GM23248 (cell line): ENCODE data around the gene SOWAHC. TPM values are rescaled to one million over a fixed set of nuclear protein-coding genes. Genes with fewer than 3 reads are reported as not detected.

Experiments used
- DNase-seq: peaks from one replicate; pipeline ENCODE4 v3.0.0-alpha.2; 2015
- H2AFZ ChIP-seq: fragments of 200-600 bp; sonication (generic); 2 replicates; pipeline ENCODE4 v1.6.1; 2016; ENCODE audit warnings: antibody characterized with exemption
- H3F3A ChIP-seq: fragments of 200-600 bp; sonication (generic); 2 replicates; pipeline ENCODE4 v1.6.1; 2016; ENCODE audit warnings: mild to moderate bottlenecking, antibody characterized with exemption, mixed run types; ENCODE audit not compliant: insufficient read depth
- H3K27ac ChIP-seq: fragments of 200-600 bp; sonication (generic); 2 replicates; pipeline ENCODE4 v1.5.1; 2016; ENCODE audit warnings: mild to moderate bottlenecking
- H3K27me3 ChIP-seq: fragments of 200-600 bp; sonication (generic); replicated peaks from 2 replicates; pipeline ENCODE4 v1.6.1; 2016; ENCODE audit warnings: mild to moderate bottlenecking; ENCODE audit not compliant: insufficient read depth
- H3K36me3 ChIP-seq: fragments of 200-600 bp; sonication (generic); 2 replicates; pipeline ENCODE4 v1.6.1; 2016; ENCODE audit warnings: low read depth, mild to moderate bottlenecking
- H3K4me1 ChIP-seq: fragments of 200-600 bp; sonication (generic); 2 replicates; pipeline ENCODE4 v1.6.1; 2016; ENCODE audit warnings: mild to moderate bottlenecking; ENCODE audit not compliant: insufficient read depth
- H3K4me2 ChIP-seq: fragments of 200-600 bp; sonication (generic); one replicate; pipeline ENCODE4 v1.6.1; 2016; ENCODE audit warnings: mild to moderate bottlenecking; ENCODE audit not compliant: unreplicated experiment
- H3K4me3 ChIP-seq: fragments of 200-600 bp; sonication (generic); 2 replicates; pipeline ENCODE4 v1.5.1; 2016; ENCODE audit warnings: mild to moderate bottlenecking
- H3K79me2 ChIP-seq: fragments of 200-600 bp; sonication (generic); 2 replicates; pipeline ENCODE4 v1.6.1; 2016; ENCODE audit warnings: mild to moderate bottlenecking; ENCODE audit not compliant: insufficient read depth
- H3K9ac ChIP-seq: fragments of 200-600 bp; sonication (generic); 2 replicates; pipeline ENCODE4 v1.6.1; 2016; ENCODE audit warnings: mild to moderate bottlenecking
- H3K9me2 ChIP-seq: fragments of 200-600 bp; sonication (generic); 2 replicates; pipeline ENCODE4 v1.6.1; 2016; ENCODE audit warnings: mixed run types, mild to moderate bottlenecking, moderate library complexity; ENCODE audit not compliant: insufficient read depth
- H3K9me3 ChIP-seq: fragments of 200-600 bp; sonication (generic); one replicate; pipeline ENCODE4 v1.6.1; 2017; ENCODE audit warnings: low read depth
- H4K20me1 ChIP-seq: fragments of 200-600 bp; sonication (generic); 2 replicates; pipeline ENCODE4 v1.6.0; 2016; ENCODE audit not compliant: insufficient read depth
- EZH2 ChIP-seq: fragments of 200-600 bp; sonication (generic); IDR thresholded peaks from 2 replicates; pipeline ENCODE4 v1.6.1; 2018; ENCODE audit warnings: antibody characterized with exemption, mild to moderate bottlenecking; ENCODE audit not compliant: insufficient read depth, poor library complexity, severe bottlenecking
- EZH2phosphoT487 ChIP-seq: fragments of 200-600 bp; sonication (generic); IDR thresholded peaks from 2 replicates; pipeline ENCODE4 v1.6.1; 2018; ENCODE audit warnings: antibody characterized with exemption, moderate library complexity, mild to moderate bottlenecking, low read depth; ENCODE audit not compliant: insufficient read depth
- WGBS, 2 experiments: methylation state at CpG; one replicate each; pipeline ENCODE4 v1.1.6; 2015 to 2017; ENCODE audit warnings: low lambda C conversion rate in 2 of 2, low coverage in 1 of 2; ENCODE audit errors: missing lambda C conversion rate in 2 of 2; 5-methylcytosine and 5-hydroxymethylcytosine counted together
- in situ Hi-C: fragments of 300-500 bp; cut with MboI; formaldehyde crosslinking; loops from 2 replicates; pipeline ENCODE4 v1.15.0; 2020
- polyA plus RNA-seq: library from polyadenylated mRNA; unstranded; fragments of >200 nt; fragmentation: Nextera tagmentation; extraction: Ambion mirVana; gene quantifications from 2 replicates; pipeline ENCODE4 v1.2.1, GENCODE V29; 2016
- total RNA-seq: library from RNA; depleted of rRNA; stranded (reverse); fragments of >200 nt; shearing (Covaris generic); gene quantifications from 2 replicates; pipeline ENCODE4 v1.2.3, GENCODE V29; 2014

SOWAHC gene
- total and polyA plus RNA-seq, 2 experiments from 2014 or later, result 19.8 to 46.0 TPM

DNA sequence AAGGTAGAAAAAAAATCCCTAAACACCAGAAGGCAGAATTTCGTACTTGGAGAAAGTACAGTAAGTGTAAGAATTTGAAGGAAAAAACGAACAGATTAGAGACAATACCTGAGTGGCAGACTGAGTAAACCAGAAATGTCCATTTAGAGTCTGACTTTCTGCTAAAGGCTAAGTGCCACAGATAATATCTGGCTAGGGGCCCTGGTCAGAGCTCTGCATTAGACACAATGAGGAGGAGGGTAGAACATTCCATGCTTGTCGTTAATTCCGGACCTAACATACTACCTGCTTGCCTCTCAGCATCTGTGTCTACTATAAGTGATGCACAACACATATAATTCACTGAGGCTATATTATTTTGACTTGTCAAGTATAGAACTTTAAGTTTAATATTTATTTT lies 18.5 kb upstream of the SOWAHC start:
- H3K4me1 ChIP-seq, result peaks cover 9% of the 10 kb centered on the region
- WGBS, 2 experiments, result 95 to 97% methylated on average over 4 of the region's 4 CpGs
- H3K36me3 ChIP-seq, result 0 out of 2 replicates have a peak, but pooled peaks cover 7% of the 10 kb centered on the region
- no peaks in the 10 kb centered on the region for H3K9me2 ChIP-seq
- H3K79me2 ChIP-seq, result peaks cover 100% of the 10 kb centered on the region
- H3K27ac ChIP-seq, result no peak overlapping the region
- no peaks in the 10 kb centered on the region for H3K27me3 ChIP-seq
- H3K4me2 ChIP-seq, result no peak overlapping the region
- H3K9me3 ChIP-seq, result no peaks in the 10 kb centered on the region
- no peak for DNase-seq
- no peaks in the 10 kb centered on the region for H4K20me1 ChIP-seq
- TF ChIP-seq EZH2 (no peak), EZH2phosphoT487 (no peak)
- no peak overlapping the region for H2AFZ ChIP-seq
- no peak overlapping the region for H3K4me3 ChIP-seq
- H3F3A ChIP-seq, result no peaks in the 10 kb centered on the region
- H3K9ac ChIP-seq, result no peak overlapping the region
- in situ Hi-C loops, result no loop called here

GRCh38 chr2:109597283-109597682 lies 16.9 kb upstream of the SOWAHC start:
- Histone ChIP-seq H3K9me2 (no peaks in the 10 kb centered on the region), H2AFZ (no peak overlapping the region), H3K79me2 (peaks cover 100% of the 10 kb centered on the region), H3K27ac (no peak overlapping the region), H4K20me1 (no peaks in the 10 kb centered on the region; the same call in 1 of the 2 replicates), H3K4me3 (no peak overlapping the region), H3K4me1 (no peaks in the 10 kb centered on the region; the same call in none of the 2 replicates), H3F3A (no peaks in the 10 kb centered on the region), H3K4me2 (no peak overlapping the region), H3K27me3 (no peaks in the 10 kb centered on the region), H3K9ac (no peak overlapping the region), H3K36me3 (0 out of 2 replicates have a peak, but pooled peaks cover 2% of the 10 kb centered on the region), H3K9me3 (no peaks in the 10 kb centered on the region)
- TF ChIP-seq EZH2 (no peak), EZH2phosphoT487 (no peak)
- no peak for DNase-seq
- in situ Hi-C loops, result no loop called here
- 98 to 100% methylated on average over 3 of the region's 3 CpGs for WGBS, 2 experiments

- DNase-seq, result no peak
- no peak overlapping the region for H3K27ac ChIP-seq
- peaks cover 99% of the 10 kb centered on the region for H3K79me2 ChIP-seq
- H3K36me3 ChIP-seq, result no peaks in the 10 kb centered on the region
- H2AFZ ChIP-seq, result no peak overlapping the region
- no peaks in the 10 kb centered on the region; the same call in 1 of the 2 replicates for H4K20me1 ChIP-seq
- in situ Hi-C loops, result no loop called here
- no peak for TF ChIP-seq EZH2phosphoT487
- TF ChIP-seq EZH2, result no peak
- no peak overlapping the region for H3K4me3 ChIP-seq
- 64 to 70% methylated on average over 6 of the region's 6 CpGs for WGBS, 2 experiments
- no peak overlapping the region for H3K9ac ChIP-seq
- H3K27me3 ChIP-seq, result no peaks in the 10 kb centered on the region
- H3K4me2 ChIP-seq, result no peak overlapping the region
- no peaks in the 10 kb centered on the region for H3K9me3 ChIP-seq
- peaks cover 21% of the 10 kb centered on the region for H3K4me1 ChIP-seq
- H3F3A ChIP-seq, result peaks cover 18% of the 10 kb centered on the region; the same call in 1 of the 2 replicates
- no peaks in the 10 kb centered on the region for H3K9me2 ChIP-seq
These were observed 12.4 kb upstream of the SOWAHC start for GRCh38 chr2:109601783-109602182.

DNA sequence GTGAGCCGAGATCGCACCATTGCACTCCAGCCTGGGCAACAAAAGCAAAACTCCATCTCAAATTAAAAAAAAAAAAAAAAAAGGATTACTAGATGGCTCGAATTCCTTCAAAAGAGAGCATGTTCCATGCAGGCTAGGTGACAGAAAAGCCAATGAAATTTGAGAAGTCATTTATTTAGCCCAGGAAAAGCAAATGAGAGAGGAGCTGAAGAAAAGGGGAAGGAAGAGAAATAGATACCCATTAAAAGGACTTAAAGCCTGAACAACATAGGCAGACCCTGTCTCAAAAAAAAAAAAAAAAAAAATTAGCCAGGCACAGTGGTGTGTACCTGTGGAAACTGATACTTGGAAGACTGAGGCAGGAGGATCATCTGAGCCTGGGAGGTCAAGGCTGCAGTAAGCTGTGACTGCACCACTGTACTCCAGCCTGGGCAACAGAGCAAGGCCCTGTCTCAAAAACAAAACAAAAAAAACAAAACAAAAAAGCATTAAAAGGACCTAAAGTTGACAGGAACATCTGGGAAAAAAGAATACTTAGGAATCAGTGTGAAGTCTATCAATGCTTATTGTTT lies 11.5 kb upstream of the SOWAHC start:
- Histone ChIP-seq H4K20me1 (no peaks in the 10 kb centered on the region; the same call in 1 of the 2 replicates), H3K4me2 (no peak overlapping the region), H3K9me2 (no peaks in the 10 kb centered on the region), H3K9ac (no peak overlapping the region), H3K27ac (no peak overlapping the region), H2AFZ (no peak overlapping the region), H3K36me3 (no peaks in the 10 kb centered on the region), H3K9me3 (no peaks in the 10 kb centered on the region), H3F3A (peaks cover 22% of the 10 kb centered on the region), H3K27me3 (no peaks in the 10 kb centered on the region), H3K4me1 (peaks cover 30% of the 10 kb centered on the region), H3K79me2 (peaks cover 99% of the 10 kb centered on the region), H3K4me3 (no peak overlapping the region)
- in situ Hi-C loops, result no loop called here
- 94 to 98% methylated on average over 3 of the region's 3 CpGs for WGBS, 2 experiments
- TF ChIP-seq EZH2 (no peak), EZH2phosphoT487 (no peak)
- no peak for DNase-seq

GRCh38 chr2:109604597-109604996 lies 9.6 kb upstream of the SOWAHC start:
- no peaks in the 10 kb centered on the region for H3K9me3 ChIP-seq
- no peak overlapping the region for H3K4me2 ChIP-seq
- H3F3A ChIP-seq, result peaks cover 40% of the 10 kb centered on the region
- in situ Hi-C loops, result no loop called here
- H3K79me2 ChIP-seq, result peaks cover 99% of the 10 kb centered on the region
- whole genome bisulfite sequencing, 2 experiments, result 37 to 38% methylated on average over 5 of the region's 5 CpGs
- no peaks in the 10 kb centered on the region for H3K9me2 ChIP-seq
- H3K4me3 ChIP-seq, result no peak overlapping the region
- peak overlapping the region; percentile 93 for H3K27ac ChIP-seq
- TF ChIP-seq EZH2 (no peak), EZH2phosphoT487 (no peak)
- no peaks in the 10 kb centered on the region for H3K36me3 ChIP-seq
- no peak overlapping the region for H2AFZ ChIP-seq
- peaks cover 48% of the 10 kb centered on the region for H3K4me1 ChIP-seq
- H4K20me1 ChIP-seq, result no peaks in the 10 kb centered on the region; the same call in 1 of the 2 replicates
- DNase-seq, result peak; percentile 92
- no peaks in the 10 kb centered on the region for H3K27me3 ChIP-seq
- no peak overlapping the region for H3K9ac ChIP-seq
